A549 (cell line): Measurements from ENCODE around the gene TUFM. TPM values are rescaled to one million over a fixed set of nuclear protein-coding genes. Genes with fewer than 3 reads are reported as not detected.

Experiments used
- ATAC-seq, 2 experiments: fragments of 200-7000 bp in 1 of 2; fragments of >200 bp in 1 of 2; cut with Nextera tagmentation in 1 of 2; cut with Tn5 transposase in 1 of 2; 3 replicates each; pipeline versions ENCODE4 v1.8.0 to v1.9.1; 2018 to 2020; ENCODE audit warnings: mild to moderate bottlenecking in 1 of 2, moderate library complexity in 1 of 2
- CTCF ChIA-PET: fragments of 300-600 bp; sonication (Branson Sonifier 250); formaldehyde crosslinking; extraction: SDS; loops from one replicate; lab custom pipeline; 2021; ENCODE audit warnings: antibody characterized with exemption, inconsistent platforms; lab: Yijun Ruan, JAX
- POLR2A ChIA-PET: fragments of 350-600 bp; formaldehyde crosslinking; extraction: SDS; loops from one replicate; lab custom pipeline; 2021; ENCODE audit warnings: antibody characterized with exemption, inconsistent platforms; lab: Yijun Ruan, JAX
- DNase-seq, 2 experiments: peaks; one replicate each; pipeline versions ENCODE4 v3.0.0 to v3.0.0-alpha.2; 2011 to 2016; ENCODE audit warnings: low read depth in 1 of 2, low spot score in 1 of 2
- FAIRE-seq: peaks from 2 replicates; lab custom pipeline; 2011; peaks lifted over from hg19 to GRCh38; lab: Jason Lieb, UNC
- H3K27ac ChIP-seq, 2 experiments: fragments of >200 bp; sonication (Bioruptor Twin); formaldehyde crosslinking; 3 replicates each; pipeline ENCODE4 v1.5.1; 2016 to 2017
- H3K4me1 ChIP-seq: fragments of >200 bp; sonication (Bioruptor Twin); formaldehyde crosslinking; 3 replicates; pipeline ENCODE4 v1.6.1; 2016
- H3K4me2 ChIP-seq: fragments of >200 bp; sonication (Bioruptor Twin); formaldehyde crosslinking; 3 replicates; pipeline ENCODE4 v1.6.1; 2016
- H3K4me3 ChIP-seq: fragments of >200 bp; sonication (Bioruptor Twin); formaldehyde crosslinking; 3 replicates; pipeline ENCODE4 v1.5.1; 2016
- H3K9me3 ChIP-seq: fragments of >200 bp; sonication (Bioruptor Twin); formaldehyde crosslinking; 3 replicates; pipeline ENCODE4 v1.6.1; 2016
- CBX2 ChIP-seq: fragments of 200-600 bp; sonication (generic); IDR thresholded peaks from 2 replicates; pipeline ENCODE4 v1.6.1; 2016; ENCODE audit warnings: low read depth, mild to moderate bottlenecking, borderline replicate concordance
- CHD2 ChIP-seq: fragments of 150-350 bp; IDR thresholded peaks from 2 replicates; pipeline ENCODE4 v1.6.1; 2014; ENCODE audit warnings: low read length; ENCODE audit not compliant: partially characterized antibody
- EP300 ChIP-seq, 2 experiments: fragments of >200 bp; sonication (Bioruptor Twin); formaldehyde crosslinking; IDR thresholded peaks; 2 replicates in 1 of 2; 3 replicates in 1 of 2; pipeline ENCODE4 v1.6.1; 2016 to 2017
- HEYL ChIP-seq: fragments of 250-450 bp; sonication (Bioruptor Pico); IDR thresholded peaks from 2 replicates; pipeline ENCODE4 v1.8.0; 2021; ENCODE audit warnings: mild to moderate bottlenecking, moderate library complexity
- KDM5A ChIP-seq: fragments of 200-600 bp; sonication (generic); IDR thresholded peaks from 2 replicates; pipeline ENCODE4 v1.6.1; 2016; ENCODE audit warnings: antibody characterized with exemption, mild to moderate bottlenecking
- MAFK ChIP-seq: fragments of 450-650 bp; IDR thresholded peaks from 2 replicates; pipeline ENCODE4 v1.6.1; 2014; ENCODE audit not compliant: partially characterized antibody
- RAD21 ChIP-seq, 2 experiments: fragments of >200 bp in 1 of 2; sonication (Bioruptor Twin) in 1 of 2; formaldehyde crosslinking in 1 of 2; IDR thresholded peaks in 1 of 2; conservative IDR thresholded peaks in 1 of 2; 2 replicates in 1 of 2; 3 replicates in 1 of 2; pipeline ENCODE4 v1.6.1; 2012 to 2018; ENCODE audit warnings: inconsistent platforms in 1 of 2
- RFX5 ChIP-seq: fragments of 450-650 bp; IDR thresholded peaks from 2 replicates; pipeline ENCODE4 v1.7.1; 2014; ENCODE audit warnings: antibody characterized with exemption, mild to moderate bottlenecking, moderate library complexity
- RNF2 ChIP-seq: fragments of 200-600 bp; sonication (generic); IDR thresholded peaks from 2 replicates; pipeline ENCODE4 v1.6.1; 2016; ENCODE audit warnings: low read depth, mild to moderate bottlenecking, antibody characterized with exemption, moderate library complexity, borderline replicate concordance
- SMC3 ChIP-seq: fragments of >200 bp; sonication (Bioruptor Twin); formaldehyde crosslinking; IDR thresholded peaks from 3 replicates; pipeline ENCODE4 v1.6.1; 2018; ENCODE audit warnings: inconsistent platforms
- TP53 ChIP-seq: fragments of 250-450 bp; sonication (Bioruptor Pico); IDR thresholded peaks from 2 replicates; pipeline ENCODE4 v1.5.0; 2021; ENCODE audit warnings: mild to moderate bottlenecking, moderate library complexity
- ZC3H11A ChIP-seq: fragments of 450-650 bp; IDR thresholded peaks from 2 replicates; pipeline ENCODE4 v1.6.1; 2014; ENCODE audit warnings: antibody characterized with exemption, mild to moderate bottlenecking
- WGBS: methylation state at CpG from one replicate; pipeline ENCODE4 v1.1.6; 2017; ENCODE audit errors: missing lambda C conversion rate; 5-methylcytosine and 5-hydroxymethylcytosine counted together
- polyA plus RNA-seq, 4 experiments: library from polyadenylated mRNA; depleted of rRNA in 3 of 4; stranded (reverse); fragments of >200 nt; fragmentation: RNase III in 1 of 4; extraction: RNeasy Plus Mini Kit Qiagen cat#74134 plus additional on column Dnase treatment in 1 of 4; gene quantifications; 2 replicates in 3 of 4; 3 replicates in 1 of 4; pipeline ENCODE4 v1.2.3, GENCODE V29; 2011 to 2017
- TF ChIP-seq, protein P1 (sequence below): fragments of 250-450 bp; sonication (Bioruptor Pico); IDR thresholded peaks from 2 replicates; pipeline ENCODE4 v1.5.0; 2021; ENCODE audit warnings: mild to moderate bottlenecking, moderate library complexity, borderline replicate concordance
- TF ChIP-seq, protein P2 (sequence below): fragments of >200 bp; sonication (Bioruptor Twin); formaldehyde crosslinking; IDR thresholded peaks from 3 replicates; pipeline ENCODE4 v1.5.1; 2016

Gene TUFM
- polyA plus RNA-seq, 2 of the 4 experiments (the other 2 are of a cell fraction): 159 to 260 TPM

DNA sequence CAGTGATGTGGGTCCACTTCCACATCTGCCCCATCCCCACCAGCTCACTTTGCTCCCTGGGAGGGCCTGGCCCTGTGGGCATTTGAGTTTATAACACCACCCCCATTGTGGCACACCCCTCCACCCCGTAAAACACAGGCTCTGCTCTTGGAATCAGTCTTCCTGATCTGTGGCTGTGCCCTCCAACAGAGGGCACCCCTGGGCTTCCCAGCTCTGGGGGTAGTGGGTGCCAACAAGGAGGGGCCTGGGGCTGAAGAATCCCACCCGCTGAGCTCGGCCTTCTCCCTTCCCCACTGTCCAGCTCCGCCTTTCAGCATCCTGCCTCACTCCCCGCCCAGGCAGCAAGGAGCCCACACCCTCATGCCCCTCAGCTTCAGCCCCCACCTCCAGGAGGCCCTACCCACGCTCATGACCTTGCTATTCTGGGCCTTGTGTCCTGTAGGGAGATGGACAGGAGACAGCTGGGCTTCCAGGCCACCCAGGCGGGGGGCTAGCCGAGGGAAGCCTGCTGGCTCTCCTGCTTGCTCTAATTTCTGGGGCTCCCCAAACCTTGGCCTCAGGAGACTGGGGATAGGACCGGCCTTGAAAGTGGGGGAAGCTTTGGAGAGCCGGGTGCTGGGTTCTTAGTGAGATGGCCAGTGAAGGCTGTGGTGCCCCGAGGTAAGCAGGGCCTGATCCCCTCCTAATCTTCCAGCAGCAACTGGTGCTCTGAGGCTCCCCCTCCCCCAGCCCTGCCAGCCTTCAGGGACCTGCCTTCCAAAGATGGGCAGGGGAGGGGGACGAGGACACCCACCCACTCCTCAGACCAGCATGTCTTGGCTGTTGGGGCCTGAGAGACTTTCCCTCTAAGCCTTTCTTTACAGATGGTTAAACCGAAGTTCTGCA, 29.2 kb upstream of the TUFM start (continued):
- peak; percentile 40; the same call in 2 of the 3 replicates for TF ChIP-seq SMC3
- TF ChIP-seq, protein P1, sequence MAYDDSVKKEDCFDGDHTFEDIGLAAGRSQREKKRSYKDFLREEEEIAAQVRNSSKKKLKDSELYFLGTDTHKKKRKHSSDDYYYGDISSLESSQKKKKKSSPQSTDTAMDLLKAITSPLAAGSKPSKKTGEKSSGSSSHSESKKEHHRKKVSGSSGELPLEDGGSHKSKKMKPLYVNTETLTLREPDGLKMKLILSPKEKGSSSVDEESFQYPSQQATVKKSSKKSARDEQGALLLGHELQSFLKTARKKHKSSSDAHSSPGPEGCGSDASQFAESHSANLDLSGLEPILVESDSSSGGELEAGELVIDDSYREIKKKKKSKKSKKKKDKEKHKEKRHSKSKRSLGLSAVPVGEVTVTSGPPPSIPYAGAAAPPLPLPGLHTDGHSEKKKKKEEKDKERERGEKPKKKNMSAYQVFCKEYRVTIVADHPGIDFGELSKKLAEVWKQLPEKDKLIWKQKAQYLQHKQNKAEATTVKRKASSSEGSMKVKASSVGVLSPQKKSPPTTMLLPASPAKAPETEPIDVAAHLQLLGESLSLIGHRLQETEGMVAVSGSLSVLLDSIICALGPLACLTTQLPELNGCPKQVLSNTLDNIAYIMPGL (CRISPR knock-in tag): no peak
- TF ChIP-seq, protein P2, sequence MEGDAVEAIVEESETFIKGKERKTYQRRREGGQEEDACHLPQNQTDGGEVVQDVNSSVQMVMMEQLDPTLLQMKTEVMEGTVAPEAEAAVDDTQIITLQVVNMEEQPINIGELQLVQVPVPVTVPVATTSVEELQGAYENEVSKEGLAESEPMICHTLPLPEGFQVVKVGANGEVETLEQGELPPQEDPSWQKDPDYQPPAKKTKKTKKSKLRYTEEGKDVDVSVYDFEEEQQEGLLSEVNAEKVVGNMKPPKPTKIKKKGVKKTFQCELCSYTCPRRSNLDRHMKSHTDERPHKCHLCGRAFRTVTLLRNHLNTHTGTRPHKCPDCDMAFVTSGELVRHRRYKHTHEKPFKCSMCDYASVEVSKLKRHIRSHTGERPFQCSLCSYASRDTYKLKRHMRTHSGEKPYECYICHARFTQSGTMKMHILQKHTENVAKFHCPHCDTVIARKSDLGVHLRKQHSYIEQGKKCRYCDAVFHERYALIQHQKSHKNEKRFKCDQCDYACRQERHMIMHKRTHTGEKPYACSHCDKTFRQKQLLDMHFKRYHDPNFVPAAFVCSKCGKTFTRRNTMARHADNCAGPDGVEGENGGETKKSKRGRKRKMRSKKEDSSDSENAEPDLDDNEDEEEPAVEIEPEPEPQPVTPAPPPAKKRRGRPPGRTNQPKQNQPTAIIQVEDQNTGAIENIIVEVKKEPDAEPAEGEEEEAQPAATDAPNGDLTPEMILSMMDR: peak; percentile 36; the same call in 2 of the 3 replicates
- TF ChIP-seq EP300 (IDR thresholded peaks at IDR 0.05): no peak
- TF ChIP-seq ZC3H11A: no peak
- no peak for TF ChIP-seq TP53 (CRISPR knock-in tag)

DNA sequence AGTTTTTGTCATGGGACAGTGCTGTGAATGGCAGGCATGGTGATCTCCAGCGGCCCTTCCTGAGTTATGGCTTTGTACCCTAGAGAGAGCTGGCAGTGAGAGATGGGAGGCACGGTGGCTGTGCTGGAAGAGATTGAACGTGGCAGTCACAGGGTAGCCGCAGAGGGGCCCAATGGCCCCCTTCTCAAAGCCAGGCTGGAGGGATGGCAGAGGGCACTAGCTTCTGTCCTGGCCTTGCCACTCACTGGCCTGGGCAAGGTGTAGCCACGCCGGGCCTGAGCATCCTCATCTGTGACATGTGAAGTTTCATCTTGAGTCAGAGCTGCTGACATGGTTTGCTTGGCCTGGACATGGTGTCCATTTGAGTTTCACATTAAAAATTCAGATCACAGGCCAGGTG, 28.3 kb upstream of the TUFM start:
- ChIA-PET CTCF (interaction anchor here (0.7 to 17.8 kb wide), 15 partner anchors 8 to 89 kb away, joined by 3 to 190 read pairs (median 5); partner anchors contain the start of gene NFATC2IP), POLR2A (interaction anchor here (2.6 kb wide), 1 partner anchor 11 kb away, joined by 9 read pairs; the partner anchor contains the start of gene SH2B1)
- FAIRE-seq: no peak

DNA sequence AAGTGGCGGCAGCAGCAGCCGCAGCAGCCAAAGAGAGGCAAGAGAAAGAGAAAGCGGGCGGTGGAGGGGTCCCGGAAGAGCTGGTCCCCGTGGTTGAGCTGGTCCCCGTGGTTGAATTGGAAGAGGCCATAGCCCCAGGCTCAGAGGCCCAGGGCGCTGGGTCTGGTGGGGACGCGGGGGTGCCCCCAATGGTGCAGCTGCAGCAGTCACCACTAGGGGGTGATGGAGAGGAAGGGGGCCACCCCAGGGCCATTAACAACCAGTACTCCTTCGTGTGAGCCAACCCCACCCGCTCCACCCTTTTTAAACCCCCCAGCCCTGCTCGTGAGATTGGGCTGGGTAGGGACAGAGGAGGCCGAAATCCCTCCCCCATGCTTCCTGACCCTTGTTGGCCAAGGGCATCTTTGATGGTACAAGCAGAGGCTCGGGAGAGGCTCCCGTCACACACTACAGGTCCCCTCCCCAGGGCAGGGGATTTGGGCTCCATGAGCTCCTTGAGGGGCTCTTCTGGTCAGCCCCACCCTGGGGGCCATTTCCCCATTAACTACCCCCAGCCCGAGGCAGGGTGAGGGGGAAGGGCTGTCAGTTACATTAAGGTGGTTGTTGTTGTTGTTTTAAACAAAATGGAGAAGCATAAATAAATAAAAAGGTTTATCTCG, 27.5 kb upstream of the TUFM start:
- H3K27ac ChIP-seq: no peak overlapping the region
- DNase-seq (peak in 1 of 2 experiments; percentile 73), FAIRE-seq (no peak), ATAC-seq (peak in 1 of 2 experiments; percentile 70; a peak in 3 of 6 replicates)
- POLR2A ChIA-PET: interaction anchor here (2.6 kb wide), 1 partner anchor 10 kb away, joined by 9 read pairs; the partner anchor contains the start of gene SH2B1
- no peaks in the 10 kb centered on the region for H3K9me3 ChIP-seq
- H3K4me3 ChIP-seq: no peak overlapping the region
- peaks cover 13% of the 10 kb centered on the region; the same call in 2 of the 3 replicates for H3K4me1 ChIP-seq
- 87% methylated on average over 17 of the region's 18 CpGs for WGBS
- H3K4me2 ChIP-seq: no peak overlapping the region
- CTCF ChIA-PET: interaction anchor here (0.7 to 17.8 kb wide), 17 partner anchors 8 to 89 kb away, joined by 3 to 190 read pairs (median 4); partner anchors contain the start of gene NFATC2IP
- no peak for TF ChIP-seq RFX5
- no peak for TF ChIP-seq CHD2
- no peak for TF ChIP-seq CBX2
- peak; percentile 14 to 25; a peak in 2 of 5 replicates for TF ChIP-seq RAD21 (conservative IDR thresholded peaks at IDR 0.05 in 1 of 2, IDR thresholded peaks at IDR 0.05 in 1 of 2)
- TF ChIP-seq, protein P2: peak; percentile 50
- TF ChIP-seq SMC3: peak; percentile 27; the same call in 2 of the 3 replicates

More for the DNA sequence above, 28.3 kb upstream of the TUFM start:
- no peak overlapping the region for H3K4me2 ChIP-seq
- DNase-seq: no peak
- H3K9me3 ChIP-seq: no peaks in the 10 kb centered on the region
- ATAC-seq: no peak
- no peak overlapping the region for H3K4me3 ChIP-seq
- H3K4me1 ChIP-seq: peaks cover 19% of the 10 kb centered on the region; the same call in 2 of the 3 replicates
- TF ChIP-seq MAFK (no peak), KDM5A (no peak), HEYL (CRISPR knock-in tag) (no peak), RNF2 (no peak)
- TF ChIP-seq, protein P1 (CRISPR knock-in tag): no peak
- no peak overlapping the region for H3K27ac ChIP-seq
- 100% methylated on average over 4 of the region's 6 CpGs for WGBS
